LNCAP (cell line): Measurements from ENCODE around the gene KIF2C.

ENCODE experiments used
- TF ChIP-seq, protein P1 (sequence below): fragments of 450-650 bp; IDR thresholded peaks from 2 replicates; pipeline ENCODE4 v1.5.1; 2017; ENCODE audit warnings: mild to moderate bottlenecking

The KIF2C gene

GRCh38 chr1:44733365-44733764 is 6.3 kb upstream of the KIF2C start:
- TF ChIP-seq, protein P1, sequence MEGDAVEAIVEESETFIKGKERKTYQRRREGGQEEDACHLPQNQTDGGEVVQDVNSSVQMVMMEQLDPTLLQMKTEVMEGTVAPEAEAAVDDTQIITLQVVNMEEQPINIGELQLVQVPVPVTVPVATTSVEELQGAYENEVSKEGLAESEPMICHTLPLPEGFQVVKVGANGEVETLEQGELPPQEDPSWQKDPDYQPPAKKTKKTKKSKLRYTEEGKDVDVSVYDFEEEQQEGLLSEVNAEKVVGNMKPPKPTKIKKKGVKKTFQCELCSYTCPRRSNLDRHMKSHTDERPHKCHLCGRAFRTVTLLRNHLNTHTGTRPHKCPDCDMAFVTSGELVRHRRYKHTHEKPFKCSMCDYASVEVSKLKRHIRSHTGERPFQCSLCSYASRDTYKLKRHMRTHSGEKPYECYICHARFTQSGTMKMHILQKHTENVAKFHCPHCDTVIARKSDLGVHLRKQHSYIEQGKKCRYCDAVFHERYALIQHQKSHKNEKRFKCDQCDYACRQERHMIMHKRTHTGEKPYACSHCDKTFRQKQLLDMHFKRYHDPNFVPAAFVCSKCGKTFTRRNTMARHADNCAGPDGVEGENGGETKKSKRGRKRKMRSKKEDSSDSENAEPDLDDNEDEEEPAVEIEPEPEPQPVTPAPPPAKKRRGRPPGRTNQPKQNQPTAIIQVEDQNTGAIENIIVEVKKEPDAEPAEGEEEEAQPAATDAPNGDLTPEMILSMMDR, result no peak

- TF ChIP-seq, protein P1, result no peak
These were observed 5.9 kb upstream of the KIF2C start for GRCh38 chr1:44733784-44734183.

GRCh38 chr1:44735992-44736391 is 3.6 kb upstream of the KIF2C start:
- TF ChIP-seq, protein P1, result no peak

DNA sequence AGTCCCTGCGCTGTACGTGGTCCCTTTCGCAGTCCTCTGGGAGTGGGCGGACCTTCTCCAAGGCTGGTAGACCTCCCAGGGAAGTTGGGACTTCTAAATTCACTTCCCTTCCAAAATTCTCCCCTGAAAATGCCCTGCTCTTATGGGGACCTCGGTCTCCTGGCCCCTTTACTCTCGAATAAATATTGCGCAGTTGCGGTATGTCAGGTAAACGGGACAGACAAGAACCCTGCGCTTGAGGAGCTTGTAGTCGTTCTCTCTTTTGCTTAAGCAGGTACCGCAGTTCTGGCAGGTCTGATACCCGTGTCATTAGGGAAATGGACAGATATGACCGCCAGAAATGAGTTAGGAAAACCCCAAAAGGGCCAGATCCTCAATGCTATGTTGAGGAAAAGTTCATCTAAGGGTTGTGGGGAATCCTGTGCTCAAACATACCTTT is 561 bp downstream of the KIF2C start:
- TF ChIP-seq, protein P1, result no peak

- TF ChIP-seq, protein P1, result no peak
These were observed 3.6 kb downstream of the KIF2C start for GRCh38 chr1:44743211-44743610.

GRCh38 chr1:44747878-44748277 is 8.2 kb downstream of the KIF2C start:
- TF ChIP-seq, protein P1, result no peak

DNA sequence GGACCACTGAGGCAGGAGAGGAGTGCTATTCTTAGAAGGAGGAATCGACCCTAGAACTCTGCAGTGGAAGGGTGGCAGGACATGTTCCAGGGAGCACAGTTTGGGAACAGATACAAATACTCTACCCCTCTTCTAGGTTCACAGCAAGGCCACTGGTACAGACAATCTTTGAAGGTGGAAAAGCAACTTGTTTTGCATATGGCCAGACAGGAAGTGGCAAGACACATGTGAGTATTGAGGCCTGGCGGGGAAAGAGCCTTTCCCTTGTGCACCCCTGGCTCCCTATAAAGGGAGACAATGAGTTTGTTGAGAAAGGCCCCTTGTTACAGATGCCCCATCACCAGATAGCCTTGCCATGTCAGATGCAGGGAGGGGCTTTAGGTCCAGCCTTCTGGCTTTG is 17.8 kb downstream of the KIF2C start:
- TF ChIP-seq, protein P1, result no peak

- TF ChIP-seq, protein P1, result no peak
These were observed 19.4 kb downstream of the KIF2C start for GRCh38 chr1:44759077-44759476.
